Activated naive CD4-positive, alpha-beta T cell treated with Interleukin-2 at 50 U/mL for 16 hours (primary cell): Measurements from ENCODE around the gene CACNB2.
"Not testable (repeated sequence)": the region's sequence is repeated elsewhere in the genome, so short reads cannot be mapped to it uniquely, and the experiment has no call there.

Experiments
- DNase-seq: peaks from one replicate; pipeline ENCODE4 v3.0.0-alpha.2; 2020

The CACNB2 gene

GRCh38 chr10:18532881-18533535, 392.8 kb downstream of the CACNB2 start:
- DNase-seq = no peak

- no peak for DNase-seq
Measured at GRCh38 chr10:18533896-18534295, 393.7 kb downstream of the CACNB2 start.

GRCh38 chr10:18539335-18539734, 399.1 kb downstream of the CACNB2 start:
- no peak for DNase-seq

- no peak for DNase-seq
Measured at GRCh38 chr10:18540195-18540594, 400.0 kb downstream of the CACNB2 start.

- DNase-seq = no peak
Measured at GRCh38 chr10:18542832-18543231, 402.6 kb downstream of the CACNB2 start.

GRCh38 chr10:18545621-18546305, 405.5 kb downstream of the CACNB2 start:
- DNase-seq = no peak

- DNase-seq = no peak
Measured at GRCh38 chr10:18549105-18549504, 408.9 kb downstream of the CACNB2 start.

GRCh38 chr10:18551473-18551872, 411.2 kb downstream of the CACNB2 start:
- DNase-seq = no peak

- no peak for DNase-seq
Measured at GRCh38 chr10:18554479-18554878, 414.3 kb downstream of the CACNB2 start.

- DNase-seq = no peak
Measured at GRCh38 chr10:18556522-18557147, 416.4 kb downstream of the CACNB2 start.

GRCh38 chr10:18557960-18558359, 417.7 kb downstream of the CACNB2 start:
- DNase-seq = no peak

GRCh38 chr10:18561861-18562551, 421.8 kb downstream of the CACNB2 start:
- DNase-seq = no peak

- DNase-seq = no peak
Measured at GRCh38 chr10:18563003-18563726, 422.9 kb downstream of the CACNB2 start.

GRCh38 chr10:18565006-18565405, 424.8 kb downstream of the CACNB2 start:
- no peak for DNase-seq

- no peak for DNase-seq
Measured at GRCh38 chr10:18566177-18566576, 426.0 kb downstream of the CACNB2 start.

GRCh38 chr10:18567343-18567856, 427.2 kb downstream of the CACNB2 start:
- DNase-seq = no peak

- not testable (repeated sequence) for DNase-seq
Measured at GRCh38 chr10:18570386-18570785, 430.2 kb downstream of the CACNB2 start.

- DNase-seq = no peak
Measured at GRCh38 chr10:18571076-18571475, 430.9 kb downstream of the CACNB2 start.

GRCh38 chr10:18571780-18572179, 431.6 kb downstream of the CACNB2 start:
- DNase-seq = no peak

GRCh38 chr10:18572959-18573561, 432.8 kb downstream of the CACNB2 start:
- no peak for DNase-seq

GRCh38 chr10:18576586-18576985, 436.4 kb downstream of the CACNB2 start:
- no peak for DNase-seq
